DLD1 (cell line): ENCODE measurements around the gene TIAM1.

Experiments used
- in situ Hi-C: cut with HindIII; loops from 2 replicates; pipeline ENCODE4 v1.10.0; 2017; ENCODE audit warnings: low sequenced_read_pairs

Gene TIAM1

DNA sequence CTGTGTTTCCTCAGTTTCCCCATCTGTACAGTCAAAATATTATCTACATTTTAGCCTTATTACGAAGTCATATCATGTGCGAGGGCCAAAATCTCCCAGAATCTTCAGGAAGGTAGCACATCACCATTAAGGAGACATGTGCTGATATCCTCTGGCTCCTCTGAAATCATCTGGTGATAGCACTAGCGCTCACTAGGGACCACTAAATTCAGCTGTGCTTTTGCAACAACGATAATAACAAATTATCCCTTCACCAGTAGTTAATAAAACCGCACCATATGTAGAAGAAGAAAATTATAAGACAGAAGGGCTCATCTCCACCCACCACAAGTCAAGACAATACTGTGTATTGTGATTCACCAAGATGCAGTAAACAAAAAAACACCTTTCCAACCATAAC, 53.3 kb downstream of the TIAM1 start:
- in situ Hi-C loops: no loop called here

DNA sequence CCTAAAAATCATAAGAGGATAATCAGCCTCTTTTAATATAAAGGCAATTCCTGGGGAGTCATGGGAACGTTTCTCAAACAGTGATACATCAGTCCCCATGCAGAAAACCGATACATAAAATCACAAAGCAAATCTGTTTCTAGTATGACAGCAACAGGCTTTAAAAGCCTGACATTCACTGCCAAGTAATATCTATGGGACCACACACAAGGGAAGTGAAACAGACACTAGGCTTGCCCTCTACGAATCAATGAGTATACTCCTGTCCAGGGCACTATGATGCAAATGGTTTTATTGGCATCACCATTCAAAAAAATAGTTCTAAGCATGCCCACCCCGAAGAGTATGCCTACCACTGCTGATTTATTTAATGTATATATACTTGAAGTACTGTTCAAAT, 54.4 kb downstream of the TIAM1 start:
- in situ Hi-C loops: no loop called here

DNA sequence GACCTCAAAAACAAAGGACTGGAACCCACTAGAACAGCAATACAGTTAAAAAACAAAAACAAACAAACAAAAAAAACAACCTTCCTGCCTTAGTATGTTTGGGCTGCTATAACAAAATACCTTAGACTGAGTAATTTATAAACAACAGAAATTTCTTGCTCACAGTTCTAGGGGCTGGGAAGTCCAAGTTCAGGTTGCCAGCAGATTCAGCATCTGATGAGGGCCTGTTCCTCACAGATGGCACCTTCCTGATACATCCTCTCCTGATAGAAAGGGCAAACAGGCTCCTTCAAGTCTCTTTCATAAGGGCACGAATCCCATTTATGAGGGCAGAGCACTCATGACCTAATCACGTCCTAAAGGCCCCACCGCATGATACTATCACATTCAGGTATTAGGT, 55.9 kb downstream of the TIAM1 start:
- in situ Hi-C loops: no loop called here

DNA sequence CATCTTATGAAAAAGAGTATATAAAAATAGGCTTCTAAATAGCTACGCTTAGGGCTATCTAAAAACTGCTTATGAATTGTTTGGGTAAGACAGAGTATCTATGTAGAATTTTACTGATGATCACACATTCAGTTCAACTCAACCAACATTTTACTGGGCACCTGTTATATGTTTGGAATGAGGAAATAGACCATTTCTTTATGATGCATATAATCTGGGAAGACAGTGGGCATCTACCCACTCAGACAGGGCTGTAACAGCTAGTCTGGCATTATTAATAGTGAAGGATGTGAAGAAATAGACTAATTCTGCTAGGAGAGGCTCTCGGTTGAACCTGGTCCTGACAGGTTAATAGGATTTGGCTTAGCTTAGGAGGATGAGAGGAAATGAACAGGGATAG, 56.9 kb downstream of the TIAM1 start:
- in situ Hi-C loops: no loop called here

DNA sequence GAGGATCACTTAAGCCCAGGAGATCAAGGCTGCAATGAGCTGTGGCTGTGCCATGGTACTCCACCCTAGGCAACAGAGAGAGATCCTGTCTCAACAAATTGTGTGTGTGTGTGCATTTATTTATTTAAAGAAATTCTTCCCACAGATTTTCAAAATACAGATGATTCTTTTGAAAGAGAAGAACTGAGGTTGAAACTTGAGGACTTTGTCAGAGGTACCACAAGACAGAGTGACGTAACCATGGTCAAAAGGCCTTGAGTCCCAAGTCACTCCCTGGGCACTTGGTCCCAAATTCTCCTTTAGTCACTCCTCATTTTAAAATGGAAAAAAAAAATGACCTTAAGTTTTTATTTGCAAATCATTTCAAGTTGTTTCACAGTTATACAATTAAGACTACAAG, 57.4 kb downstream of the TIAM1 start:
- in situ Hi-C loops: no loop called here

DNA sequence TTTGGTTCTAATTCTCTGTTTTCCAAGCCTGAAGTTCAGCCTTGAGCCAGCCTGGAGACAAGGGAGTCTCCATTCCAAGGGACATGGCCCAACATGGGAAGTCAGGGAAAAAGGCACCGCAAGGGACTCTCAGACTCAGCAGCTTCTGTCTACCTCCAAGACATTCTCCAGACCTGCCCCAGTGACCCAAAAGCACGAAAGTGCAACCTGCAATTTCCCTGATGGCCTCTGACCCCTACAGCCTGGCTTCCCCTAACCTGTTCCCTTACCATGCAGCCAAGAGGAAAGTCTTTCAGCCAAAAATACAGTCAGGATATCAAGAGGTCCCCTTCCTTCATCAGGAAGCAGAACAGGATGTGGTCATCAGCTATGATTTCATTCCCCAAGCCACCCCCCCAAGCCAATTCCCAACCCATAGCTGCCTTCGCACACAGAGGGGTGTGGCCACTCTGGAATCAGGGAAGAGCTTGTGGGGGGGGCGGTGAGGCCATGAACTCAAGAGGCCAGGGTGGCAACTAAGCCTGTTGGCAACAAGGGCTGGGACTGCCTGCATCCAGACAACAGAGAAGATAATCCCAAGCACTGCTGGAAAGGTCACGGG, 59.2 kb downstream of the TIAM1 start:
- in situ Hi-C loops: no loop called here

DNA sequence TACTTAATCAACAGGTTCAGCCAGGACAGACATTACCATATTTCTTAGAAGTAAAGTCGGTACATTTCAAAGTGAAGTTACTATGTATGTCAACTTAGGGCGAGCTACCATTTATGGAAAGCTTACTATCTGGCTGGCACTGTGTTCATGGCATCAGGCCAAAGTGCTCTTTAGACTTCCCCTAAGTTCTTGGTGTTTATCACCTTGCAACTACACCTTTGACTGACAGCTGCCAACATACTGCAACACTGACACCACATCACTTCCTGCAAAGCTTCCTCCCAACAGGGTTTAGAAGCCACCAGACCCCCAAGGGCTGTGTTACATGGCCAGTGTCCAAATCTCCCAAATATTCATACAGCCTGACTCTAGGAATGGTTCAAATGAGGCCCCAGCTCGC, 61.0 kb downstream of the TIAM1 start:
- in situ Hi-C loops: no loop called here

DNA sequence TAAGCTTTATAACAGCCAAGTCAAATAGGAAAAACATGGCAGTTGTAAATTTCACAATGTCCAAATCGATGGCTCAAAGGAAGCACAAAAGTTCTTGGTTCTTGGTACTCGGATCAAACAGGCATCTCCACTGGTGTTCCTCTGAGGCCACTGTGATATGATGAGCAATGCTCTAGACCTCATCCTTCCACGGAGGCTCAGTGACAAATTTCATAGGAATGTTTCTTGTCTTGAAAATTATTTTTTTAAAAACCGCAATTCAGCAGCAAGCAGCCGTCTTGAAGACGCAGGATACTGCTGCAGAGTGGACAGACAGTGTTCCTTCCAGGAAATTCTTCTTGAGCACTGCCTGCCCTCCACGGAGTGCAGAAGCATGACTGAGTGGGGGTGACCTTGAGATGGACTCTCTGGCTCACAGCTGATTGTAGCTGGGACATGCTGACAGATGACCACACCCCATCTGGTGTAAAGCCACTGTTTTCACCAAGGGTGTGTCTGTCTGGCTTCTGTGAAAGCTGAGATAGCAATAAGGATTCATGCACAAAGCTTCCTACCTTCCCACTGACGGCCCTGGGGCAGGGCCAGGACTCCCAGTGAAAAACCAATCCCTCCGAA, 61.9 kb downstream of the TIAM1 start:
- in situ Hi-C loops: no loop called here

DNA sequence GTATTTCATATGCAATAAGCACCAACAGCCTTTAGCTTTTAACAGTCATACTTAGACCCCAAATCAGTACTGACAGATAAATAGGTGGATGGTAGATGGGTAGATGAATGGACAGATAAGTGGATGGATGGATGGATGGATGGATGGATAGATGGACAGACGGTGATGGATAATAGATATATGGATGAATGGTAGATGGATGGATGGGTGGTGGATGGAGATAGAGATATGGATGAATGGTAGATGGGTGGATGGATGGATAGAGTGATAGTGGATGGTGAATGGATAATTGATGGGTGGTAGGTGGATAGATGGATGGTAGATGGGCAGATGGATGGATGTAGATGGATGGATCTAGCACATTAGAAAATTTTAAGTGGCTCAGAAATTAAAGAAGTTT, 62.5 kb downstream of the TIAM1 start:
- in situ Hi-C loops: no loop called here

DNA sequence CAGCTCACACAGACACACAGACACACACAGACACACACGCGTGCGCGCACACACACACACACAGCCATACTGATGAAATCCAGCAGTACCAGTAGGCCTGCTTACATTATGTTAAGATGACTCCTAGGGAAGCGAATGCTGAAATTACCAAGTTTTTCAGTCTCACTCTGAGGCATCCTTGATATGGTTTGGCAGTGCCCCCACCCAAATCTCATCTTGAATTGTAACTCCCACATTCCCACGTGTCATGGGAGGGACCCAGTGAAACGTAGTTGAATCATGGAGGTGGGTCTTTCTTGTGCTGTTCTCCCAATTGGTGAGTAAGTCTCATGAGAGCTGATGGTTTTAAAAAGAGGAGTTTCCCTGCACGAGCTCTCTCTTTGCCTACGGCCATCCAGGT, 64.1 kb downstream of the TIAM1 start:
- in situ Hi-C loops: no loop called here

DNA sequence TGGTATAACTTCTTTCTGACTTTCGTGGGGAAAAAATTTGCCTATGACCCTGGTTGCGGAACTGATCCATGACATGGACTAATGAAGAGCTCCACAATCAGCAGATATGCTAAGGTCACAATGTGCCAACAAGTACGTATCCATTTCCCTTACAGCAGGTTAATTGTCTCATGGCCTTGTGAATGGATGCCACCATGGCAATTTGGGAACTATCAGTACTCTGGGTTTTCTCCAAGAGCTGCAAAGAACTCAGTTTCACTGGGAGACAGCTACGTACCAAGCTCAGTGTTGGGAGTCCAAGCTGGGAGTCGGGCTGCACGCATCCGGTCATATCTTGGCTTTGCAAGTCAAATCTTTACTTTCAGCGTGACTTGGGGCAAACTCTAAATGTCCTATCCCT, 64.8 kb downstream of the TIAM1 start:
- in situ Hi-C loops: no loop called here

DNA sequence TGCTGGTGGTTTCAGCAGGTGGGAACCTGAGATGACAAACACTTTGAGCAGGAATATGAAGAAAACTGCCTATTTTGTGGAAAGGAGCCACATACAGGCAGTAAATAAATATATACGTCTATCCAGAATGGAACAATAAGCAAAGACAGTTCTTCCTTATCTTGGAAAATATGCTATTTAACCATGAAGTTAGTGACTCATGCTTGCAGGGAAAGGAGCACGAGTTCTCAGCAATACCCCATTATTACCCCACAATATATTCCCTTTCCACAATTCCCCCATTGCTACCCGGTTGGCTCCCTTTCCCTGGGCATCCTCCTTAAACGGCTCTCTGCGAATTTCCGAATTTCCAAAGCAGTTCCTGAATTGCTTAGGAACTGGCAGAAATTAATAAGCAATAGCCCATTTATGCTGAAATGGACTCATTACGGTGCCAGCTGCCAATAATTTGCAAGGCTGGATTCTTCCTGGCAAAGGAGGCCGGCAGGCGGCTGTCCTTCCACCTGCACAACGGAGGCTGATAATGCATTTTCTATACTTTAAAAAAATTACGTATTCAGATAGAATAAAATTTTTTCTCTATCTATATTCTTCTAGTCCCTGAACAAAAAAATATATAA, 65.4 kb downstream of the TIAM1 start:
- in situ Hi-C loops: no loop called here

DNA sequence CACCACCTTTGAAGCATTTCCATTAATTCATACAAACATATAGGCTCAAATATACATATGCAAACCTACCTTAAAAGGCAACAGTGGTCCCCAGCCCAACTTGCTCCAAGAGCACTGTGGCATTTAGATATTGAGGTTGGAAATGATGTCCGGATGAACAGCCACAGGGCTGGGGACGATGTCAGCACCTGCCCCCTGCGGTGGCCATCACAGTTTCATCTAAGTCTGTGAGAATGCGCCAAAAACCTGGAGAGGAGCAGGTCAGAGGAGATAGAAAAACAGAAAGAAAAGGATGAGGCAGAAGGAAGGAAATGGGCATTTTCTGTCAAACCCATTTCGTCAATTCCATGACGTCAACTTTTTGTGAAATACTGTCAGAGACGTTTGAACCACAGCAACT, 67.4 kb downstream of the TIAM1 start:
- in situ Hi-C loops: no loop called here

DNA sequence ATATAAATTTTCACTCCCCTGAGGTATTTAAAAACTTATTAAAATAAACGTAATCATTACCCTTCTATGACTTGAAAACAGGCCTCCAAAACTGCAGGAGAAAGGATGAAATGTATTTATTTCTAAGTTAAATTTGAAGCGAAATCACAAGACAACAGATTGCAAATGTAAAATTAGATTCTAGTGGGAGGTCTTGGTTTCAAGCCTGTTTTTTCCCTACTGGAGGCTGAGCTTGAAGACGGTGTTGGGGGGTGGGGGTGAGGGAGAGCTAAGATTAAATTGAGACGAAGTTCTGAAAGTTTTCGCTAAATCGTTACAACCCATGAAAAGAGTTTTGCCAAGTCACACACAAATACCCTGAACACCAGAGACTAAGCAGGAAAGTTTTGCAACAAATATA, 68.2 kb downstream of the TIAM1 start:
- in situ Hi-C loops: no loop called here

DNA sequence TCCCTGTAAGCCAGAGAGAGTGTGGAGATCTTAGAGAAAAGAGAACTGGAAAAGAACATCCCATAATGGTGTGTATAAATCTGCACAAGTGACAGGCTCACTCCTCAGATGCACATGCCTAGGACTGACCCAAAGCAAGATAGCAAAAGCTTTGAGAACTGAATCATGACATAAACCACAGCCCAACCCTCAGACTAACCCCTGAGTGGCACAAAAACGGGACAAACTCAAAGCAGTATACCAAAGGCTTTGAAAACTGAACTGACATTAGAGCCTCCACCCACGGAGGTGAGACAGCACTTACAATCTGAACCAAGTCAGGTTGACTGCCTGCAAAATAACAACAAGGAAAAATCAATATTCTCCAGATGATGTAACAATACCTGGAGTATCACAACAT, 70.8 kb downstream of the TIAM1 start:
- in situ Hi-C loops: loop anchor here (25.0 kb wide), 1 partner anchor 114 kb away; no protein-coding TSS in a partner anchor

DNA sequence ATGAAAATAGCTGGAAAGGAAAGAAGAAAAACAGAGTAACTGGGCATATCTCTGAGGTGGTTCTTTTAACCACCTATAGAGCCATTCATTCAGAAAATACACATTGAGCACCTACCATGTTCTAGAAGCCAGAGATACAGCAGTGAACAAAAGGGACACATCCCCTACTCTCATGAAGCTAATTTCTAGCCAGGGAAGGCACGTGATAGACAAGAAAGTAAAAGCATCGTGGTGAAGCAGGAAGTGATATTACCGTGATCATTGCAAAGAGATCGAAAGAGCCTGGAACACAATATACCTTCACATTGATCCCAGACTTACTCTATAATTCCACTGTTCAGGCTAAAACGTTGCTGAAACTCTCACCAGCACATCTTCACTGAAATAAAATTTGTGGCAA, 76.0 kb downstream of the TIAM1 start:
- in situ Hi-C loops: loop anchor here (25.0 kb wide), 1 partner anchor 119 kb away; no protein-coding TSS in a partner anchor

DNA sequence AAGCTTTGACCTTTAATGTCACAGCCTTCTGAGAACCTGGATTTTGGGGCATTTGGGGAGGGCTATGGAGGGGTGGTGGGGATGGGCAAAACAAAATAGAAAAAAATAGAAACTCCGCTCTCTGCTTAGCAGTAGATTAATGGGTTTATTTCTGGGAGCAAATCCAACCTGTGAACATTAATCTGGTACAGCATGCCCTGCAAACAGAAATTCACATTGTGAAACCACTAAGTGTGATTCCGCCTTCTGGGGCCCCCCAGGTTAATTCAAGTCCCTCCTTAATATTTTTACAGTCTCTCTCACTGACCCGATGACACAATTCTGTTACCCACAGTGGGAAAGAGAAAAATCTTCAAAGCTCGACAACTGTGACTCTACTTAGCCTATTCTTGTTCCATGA, 76.4 kb downstream of the TIAM1 start:
- in situ Hi-C loops: loop anchor here (25.0 kb wide), 1 partner anchor 120 kb away; no protein-coding TSS in a partner anchor

DNA sequence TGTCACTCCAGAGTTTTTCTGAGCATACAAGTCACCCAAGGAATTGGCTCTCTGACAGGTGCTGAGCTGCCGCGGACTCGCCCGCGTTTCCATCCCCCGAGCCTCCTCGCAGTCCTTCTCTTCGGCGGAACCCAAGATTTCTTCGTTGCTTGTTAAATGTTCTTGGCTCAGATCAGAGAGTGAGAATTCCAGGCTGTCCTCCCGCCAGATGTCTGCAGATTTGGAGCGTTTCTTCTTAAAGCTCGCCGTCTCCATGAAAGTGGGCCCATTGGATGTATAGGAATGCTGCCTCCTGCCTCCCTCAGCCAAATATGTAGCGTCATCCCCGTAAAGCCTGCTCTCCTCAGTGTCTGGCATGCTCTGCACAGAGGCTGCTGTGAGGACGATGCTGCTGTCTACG, 77.8 kb downstream of the TIAM1 start:
- in situ Hi-C loops: loop anchor here (25.0 kb wide), 1 partner anchor 121 kb away; no protein-coding TSS in a partner anchor

DNA sequence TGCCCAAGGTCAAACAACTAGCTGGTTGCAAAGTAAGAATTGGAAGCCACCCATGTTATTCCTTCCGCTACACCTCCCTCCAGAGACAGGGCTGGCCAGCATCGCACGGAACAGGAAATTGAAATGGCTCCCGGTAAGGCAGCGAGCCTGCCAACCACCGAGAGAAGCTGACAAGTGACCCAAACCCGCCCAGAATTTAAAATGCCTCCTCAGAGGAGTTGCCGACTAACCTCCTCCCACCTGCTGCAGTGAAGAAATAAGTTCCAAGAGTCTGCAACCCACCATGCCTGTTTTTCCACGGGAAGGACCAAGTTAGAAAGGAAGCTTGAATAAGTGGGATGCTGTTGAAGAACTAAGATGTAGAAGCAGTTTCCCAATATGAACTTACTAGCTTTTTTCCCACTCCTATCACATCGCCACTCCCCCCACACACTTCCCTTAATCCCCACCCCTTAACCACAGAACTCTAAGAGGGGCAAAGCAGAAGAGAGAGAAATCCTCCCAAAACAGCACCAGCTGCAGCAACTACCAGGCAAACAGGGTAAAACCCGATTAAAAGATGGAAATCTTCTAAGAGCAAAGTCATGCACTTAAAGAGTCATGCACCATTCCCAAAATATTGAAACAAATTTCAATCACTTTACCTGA, 78.6 kb downstream of the TIAM1 start:
- in situ Hi-C loops: loop anchor here (25.0 kb wide), 1 partner anchor 122 kb away; no protein-coding TSS in a partner anchor

DNA sequence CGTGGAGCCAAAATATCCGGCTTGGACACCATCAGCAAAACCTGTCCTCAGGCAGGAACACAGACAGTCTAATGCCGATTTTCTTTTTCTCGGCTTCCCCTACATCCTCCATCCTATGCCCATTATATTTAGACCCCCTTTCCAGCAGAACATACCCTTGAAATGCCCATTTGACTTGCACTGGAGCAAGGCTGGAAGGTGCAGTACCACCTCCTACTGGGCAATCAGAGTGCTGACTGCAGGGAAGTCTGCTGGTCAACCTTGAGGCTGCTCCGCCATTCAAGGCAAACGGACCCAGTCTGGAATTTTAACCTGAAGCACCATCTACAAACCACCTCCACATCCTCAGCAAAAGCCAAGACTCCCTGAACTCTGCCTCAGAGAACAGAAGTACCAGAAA, 79.5 kb downstream of the TIAM1 start:
- in situ Hi-C loops: loop anchor here (25.0 kb wide), 1 partner anchor 123 kb away; no protein-coding TSS in a partner anchor

DNA sequence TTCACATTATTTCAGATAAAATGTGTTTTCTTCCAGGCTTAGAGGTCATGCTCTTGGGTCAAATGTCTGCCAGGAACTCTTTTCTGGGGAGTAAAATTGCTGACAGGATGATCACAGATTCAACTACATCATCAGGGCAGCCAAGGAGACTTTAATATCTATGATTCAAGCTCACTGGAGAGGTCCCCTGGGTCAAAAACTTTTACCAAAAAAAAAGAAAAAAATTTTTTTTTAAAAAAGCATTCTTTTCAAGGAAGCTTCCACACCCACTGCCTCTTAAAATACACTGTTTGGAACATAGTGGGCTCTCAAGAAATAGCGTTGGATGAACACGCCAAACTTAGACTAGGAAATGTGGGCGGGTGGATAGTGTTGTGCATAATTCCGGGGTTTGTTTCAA, 81.3 kb downstream of the TIAM1 start:
- in situ Hi-C loops: loop anchor here (25.0 kb wide), 1 partner anchor 125 kb away; no protein-coding TSS in a partner anchor

DNA sequence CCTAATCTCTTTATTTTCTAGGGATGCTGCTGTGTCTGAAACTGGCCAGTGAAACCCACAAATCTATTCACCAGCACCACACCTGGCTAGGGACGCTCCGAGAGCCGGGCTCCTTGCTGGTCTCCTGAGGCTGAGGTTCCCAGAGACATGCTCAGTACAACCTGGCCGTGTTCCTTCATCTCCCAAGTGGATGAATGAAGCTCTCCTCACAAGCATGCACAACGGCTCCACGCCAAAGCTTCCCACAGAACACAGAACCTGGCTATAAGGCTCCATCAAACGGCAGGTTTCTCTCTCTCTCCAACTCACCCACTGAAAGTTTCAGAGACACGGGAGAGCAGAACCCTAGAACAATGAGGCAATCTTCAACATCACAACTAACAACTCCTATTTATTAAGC, 82.3 kb downstream of the TIAM1 start:
- in situ Hi-C loops: loop anchor here (25.0 kb wide), 1 partner anchor 126 kb away; no protein-coding TSS in a partner anchor
